Spleen (tissue), 11 donors: ENCODE results near the gene ATG4A. TPM values are rescaled to one million over a fixed set of nuclear protein-coding genes. Genes with fewer than 3 reads are reported as not detected.

Source experiments
- DNase-seq: peaks from one replicate; pipeline ENCODE4 v3.0.0-alpha.2; 2020
- H3K27ac ChIP-seq, 8 donors: fragments of 200-600 bp; sonication (generic) in 7 of 8; 1 replicate in 4 of 8; 2 replicates in 4 of 8; pipeline versions ENCODE4 v1.5.0 to v1.8.0; 2016 to 2021; ENCODE audit warnings: inconsistent platforms in 4 of 8, mild to moderate bottlenecking in 4 of 8, moderate library complexity in 1 of 8
- H3K27me3 ChIP-seq, 7 donors: fragments of 200-600 bp; sonication (generic) in 6 of 7; replicated peaks in 1 of 7; 1 replicate in 4 of 7; 2 replicates in 3 of 7; pipeline versions ENCODE4 v1.5.0 to v1.8.0; 2016 to 2021; ENCODE audit warnings: inconsistent platforms in 3 of 7, mild to moderate bottlenecking in 1 of 7
- H3K36me3 ChIP-seq, 6 donors: fragments of 200-600 bp; sonication (generic) in 5 of 6; 1 replicate in 4 of 6; 2 replicates in 2 of 6; pipeline versions ENCODE4 v1.5.0 to v1.8.0; 2016 to 2021; ENCODE audit warnings: inconsistent platforms in 2 of 6
- H3K4me1 ChIP-seq, 6 donors: fragments of 200-600 bp; sonication (generic) in 5 of 6; 1 replicate in 3 of 6; 2 replicates in 3 of 6; pipeline versions ENCODE4 v1.5.0 to v1.8.0; 2016 to 2021; ENCODE audit warnings: inconsistent platforms in 3 of 6
- H3K4me3 ChIP-seq, 8 donors: fragments of 200-600 bp; sonication (generic) in 7 of 8; 1 replicate in 4 of 8; 2 replicates in 4 of 8; pipeline versions ENCODE4 v1.5.0 to v1.8.0; 2016 to 2021; ENCODE audit warnings: inconsistent platforms in 4 of 8, mild to moderate bottlenecking in 4 of 8, moderate library complexity in 2 of 8
- H3K9me3 ChIP-seq, 8 donors: fragments of 200-600 bp; sonication (generic) in 7 of 8; 1 replicate in 4 of 8; 2 replicates in 4 of 8; pipeline versions ENCODE4 v1.5.0 to v1.8.0; 2016 to 2021; ENCODE audit warnings: inconsistent platforms in 4 of 8
- POLR2A ChIP-seq, 3 donors: fragments of 450-650 bp; IDR thresholded peaks; one replicate each; pipeline ENCODE4 v1.5.1; 2017; ENCODE audit warnings: antibody characterized with exemption in 3 of 3, mild to moderate bottlenecking in 1 of 3
- POLR2AphosphoS5 ChIP-seq, 3 donors: sonication (generic); formaldehyde crosslinking; IDR thresholded peaks; one replicate each; pipeline ENCODE4 v1.5.1; 2017; ENCODE audit warnings: antibody characterized with exemption in 3 of 3
- WGBS, 5 donors: extraction: QIAGEN DNeasy Blood & Tissue Kit in 3 of 5; methylation state at CpG; one replicate each; pipeline versions ENCODE4 v1.1.5 to v1.1.7; 2013 to 2018; 5-methylcytosine and 5-hydroxymethylcytosine counted together
- intact Hi-C: fragments of 100-400 bp; cut with DNase I; formaldehyde crosslinking; loops from one replicate; pipeline ENCODE4 v1.15.0; 2023; ENCODE audit warnings: low total_unique reads
- polyA plus RNA-seq, 3 donors: library from polyadenylated mRNA; stranded (reverse); fragments of 200-250 nt; gene quantifications; one replicate each; pipeline ENCODE4 v1.2.1, GENCODE V29; 2013
- total RNA-seq, 7 donors: library from RNA; depleted of rRNA in 3 of 7; stranded (reverse); fragments of >200 nt in 3 of 7; fragmentation: NEBNext Ultra II Directional in 4 of 7; extraction: Animal tissue kit (Norgen Biotek cat#: 25700) in 4 of 7; gene quantifications; one replicate each; pipeline versions ENCODE4 v1.1.0 to v1.2.1, GENCODE V29; 2016 to 2021
- TF ChIP-seq, protein P1 (sequence below), 11 experiments: fragments of 200-600 bp in 7 of 11; fragments of 450-650 bp in 4 of 11; sonication (generic) in 4 of 11; IDR thresholded peaks in 8 of 11; conservative IDR thresholded peaks in 3 of 11; 1 replicate in 7 of 11; 2 replicates in 4 of 11; pipeline versions ENCODE4 v1.4.0 to v1.8.0; 2016 to 2021; ENCODE audit warnings: antibody characterized with exemption in 11 of 11, inconsistent platforms in 4 of 11, mild to moderate bottlenecking in 1 of 11
- donor health status: healthy with polysubstance abuse.
- donor health status: DM: no; HTN: no; CAD: no; lungs with moderate emphysema.
- donor health status: DM: no; HTN: no; CAD: no.
- donor health status: Bipolar disorder and iron deficiency.
- donor health status: healthy.
- donor health status: DM: no; HTN: no; CAD: no.
- donor health status: DM: yes; HTN: yes; CAD: no.

Gene ATG4A
- total and polyA plus RNA-seq, 10 donors, result 6.9 to 16.7 (median 11.1) TPM

DNA sequence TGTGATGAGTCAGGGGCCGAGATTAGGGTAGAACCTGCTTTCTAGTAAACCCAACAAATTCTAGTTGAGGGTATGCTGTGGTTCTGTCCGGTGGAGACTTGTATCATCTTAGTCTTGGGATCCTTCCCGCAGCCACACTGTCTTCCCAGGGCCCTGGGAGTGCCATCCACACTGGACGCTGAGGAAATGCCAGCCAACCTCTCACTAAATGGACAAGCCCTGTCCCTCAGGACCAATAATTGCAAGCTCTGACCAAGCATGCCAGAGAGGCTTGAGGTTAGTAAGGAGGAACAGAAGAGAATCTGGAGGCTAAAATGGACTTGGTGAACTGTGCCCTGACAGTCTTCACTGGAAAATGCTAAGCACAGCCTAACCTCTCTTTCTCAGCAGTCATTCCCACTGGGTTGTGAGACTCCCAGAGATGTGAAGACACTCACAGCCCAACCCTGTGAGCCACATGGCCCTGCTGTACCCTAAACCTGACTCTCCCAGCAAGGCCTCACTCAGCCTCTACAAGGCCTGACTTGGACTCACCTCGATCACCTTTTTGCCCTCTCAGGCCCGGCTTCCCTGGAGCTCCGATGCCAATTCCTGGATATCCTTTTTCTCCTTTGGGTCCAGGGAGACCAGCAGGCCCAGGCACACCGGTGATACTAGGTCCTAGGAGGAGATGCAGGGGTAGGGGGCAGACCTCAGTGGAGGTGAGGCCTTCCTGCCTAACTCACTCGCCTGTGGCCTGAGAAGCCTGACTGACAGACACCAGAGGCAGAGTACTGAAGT, 77.6 kb downstream of the ATG4A start:
- H3K9me3 ChIP-seq, result no peaks in the 10 kb centered on the region
- no peaks in the 10 kb centered on the region for H3K36me3 ChIP-seq
- WGBS, 5 donors, result 71 to 94% (median 86%) methylated on average over 6 to 9 of the region's 9 CpGs
- no peak overlapping the region for H3K4me3 ChIP-seq
- TF ChIP-seq, protein P1, sequence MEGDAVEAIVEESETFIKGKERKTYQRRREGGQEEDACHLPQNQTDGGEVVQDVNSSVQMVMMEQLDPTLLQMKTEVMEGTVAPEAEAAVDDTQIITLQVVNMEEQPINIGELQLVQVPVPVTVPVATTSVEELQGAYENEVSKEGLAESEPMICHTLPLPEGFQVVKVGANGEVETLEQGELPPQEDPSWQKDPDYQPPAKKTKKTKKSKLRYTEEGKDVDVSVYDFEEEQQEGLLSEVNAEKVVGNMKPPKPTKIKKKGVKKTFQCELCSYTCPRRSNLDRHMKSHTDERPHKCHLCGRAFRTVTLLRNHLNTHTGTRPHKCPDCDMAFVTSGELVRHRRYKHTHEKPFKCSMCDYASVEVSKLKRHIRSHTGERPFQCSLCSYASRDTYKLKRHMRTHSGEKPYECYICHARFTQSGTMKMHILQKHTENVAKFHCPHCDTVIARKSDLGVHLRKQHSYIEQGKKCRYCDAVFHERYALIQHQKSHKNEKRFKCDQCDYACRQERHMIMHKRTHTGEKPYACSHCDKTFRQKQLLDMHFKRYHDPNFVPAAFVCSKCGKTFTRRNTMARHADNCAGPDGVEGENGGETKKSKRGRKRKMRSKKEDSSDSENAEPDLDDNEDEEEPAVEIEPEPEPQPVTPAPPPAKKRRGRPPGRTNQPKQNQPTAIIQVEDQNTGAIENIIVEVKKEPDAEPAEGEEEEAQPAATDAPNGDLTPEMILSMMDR (IDR thresholded peaks at IDR 0.05 in 8 of 11, conservative IDR thresholded peaks at IDR 0.05 in 3 of 11), result no peak
- TF ChIP-seq POLR2AphosphoS5 (IDR thresholded peaks at IDR 0.05) (no peak), POLR2A (IDR thresholded peaks at IDR 0.05) (no peak)
- H3K27ac ChIP-seq, result no peak overlapping the region
- DNase-seq, result no peak
- H3K27me3 ChIP-seq, result no peaks in the 10 kb centered on the region
- intact Hi-C loops, result no loop called here
- no peaks in the 10 kb centered on the region for H3K4me1 ChIP-seq

DNA sequence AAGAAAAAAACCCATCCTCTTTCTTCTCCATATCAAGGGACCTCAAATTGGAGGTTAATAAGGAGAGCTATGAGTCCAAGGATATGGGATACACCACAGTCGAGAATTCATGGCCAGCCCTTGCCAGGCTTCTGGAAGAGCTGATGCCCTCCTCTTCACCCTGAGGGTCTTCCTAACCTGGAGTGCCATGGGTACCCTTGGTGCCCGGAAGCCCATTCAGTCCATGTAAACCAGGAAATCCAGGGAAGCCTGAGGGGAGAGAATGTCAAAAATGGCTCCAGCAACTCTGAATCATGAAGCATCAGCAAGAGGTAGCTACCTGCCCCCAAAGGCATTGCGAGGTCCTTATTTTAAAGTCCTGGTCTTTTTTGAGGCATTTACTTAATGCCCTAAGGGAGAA, 78.2 kb downstream of the ATG4A start:
- TF ChIP-seq POLR2AphosphoS5 (IDR thresholded peaks at IDR 0.05), result no peak
- no peak for TF ChIP-seq POLR2A (IDR thresholded peaks at IDR 0.05)
- TF ChIP-seq, protein P1 (IDR thresholded peaks at IDR 0.05 in 8 of 11, conservative IDR thresholded peaks at IDR 0.05 in 3 of 11), result no peak
- WGBS, 5 donors, result 79 to 100% (median 90%) methylated on average over 2 to 3 of the region's 3 CpGs
- intact Hi-C loops, result no loop called here

DNA sequence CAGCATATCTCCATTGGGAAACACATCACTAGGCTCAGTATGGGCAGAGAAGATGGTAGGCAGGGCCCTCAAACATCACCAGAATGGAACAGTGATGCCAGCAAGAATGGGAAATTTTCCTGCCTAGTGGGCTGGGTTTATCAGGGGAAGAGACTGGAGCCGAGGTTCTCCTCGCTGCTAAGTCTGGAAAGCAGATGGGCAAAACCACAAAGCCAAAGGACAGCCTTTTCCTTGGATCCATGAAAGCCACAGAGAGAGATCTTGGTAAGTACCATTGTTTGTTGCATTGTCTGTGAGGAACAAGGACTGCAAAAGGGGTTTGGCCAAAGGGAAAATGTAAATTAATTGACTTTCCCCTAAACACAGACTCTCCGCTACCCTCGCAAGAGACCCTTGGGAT, 80.1 kb downstream of the ATG4A start:
- Histone ChIP-seq H3K27ac (no peak overlapping the region), H3K4me3 (no peak overlapping the region), H3K36me3 (no peaks in the 10 kb centered on the region), H3K4me1 (no peaks in the 10 kb centered on the region), H3K9me3 (no peaks in the 10 kb centered on the region), H3K27me3 (no peaks in the 10 kb centered on the region)
- intact Hi-C loops, result no loop called here
- DNase-seq, result no peak
- TF ChIP-seq POLR2AphosphoS5 (IDR thresholded peaks at IDR 0.05), result no peak
- 88 to 97% (median 94%) methylated on average over 2 to 4 of the region's 4 CpGs for WGBS, 5 donors

More for the DNA sequence above, 78.2 kb downstream of the ATG4A start:
- H3K27ac ChIP-seq, result no peak overlapping the region
- no peak overlapping the region for H3K4me3 ChIP-seq
- H3K36me3 ChIP-seq, result no peaks in the 10 kb centered on the region
- H3K9me3 ChIP-seq, result no peaks in the 10 kb centered on the region
- no peaks in the 10 kb centered on the region for H3K4me1 ChIP-seq
- no peaks in the 10 kb centered on the region for H3K27me3 ChIP-seq
- no peak for DNase-seq

DNA sequence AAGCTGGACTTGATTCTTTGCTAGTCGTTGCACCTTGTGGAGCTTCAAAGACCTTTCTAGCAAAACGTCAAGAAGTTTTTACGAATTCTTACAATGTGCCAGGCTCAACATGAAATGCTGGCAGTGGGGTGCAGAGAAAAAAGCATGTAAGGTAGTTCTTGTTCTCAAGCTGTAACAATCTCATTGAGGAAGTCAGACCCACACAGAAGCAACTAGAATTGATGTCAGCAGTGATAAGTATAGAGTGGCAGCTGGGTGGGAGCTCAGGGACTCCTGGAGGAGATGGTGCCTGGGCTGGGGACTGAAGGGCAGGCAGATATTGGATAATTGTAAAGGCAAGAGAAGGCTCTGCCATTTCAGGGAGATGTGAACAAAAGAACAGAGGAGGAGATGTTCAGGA, 82.3 kb downstream of the ATG4A start:
- H3K4me3 ChIP-seq, result no peak overlapping the region
- no peak for DNase-seq
- H3K9me3 ChIP-seq, result no peaks in the 10 kb centered on the region
- intact Hi-C loops, result no loop called here
- H3K4me1 ChIP-seq, result no peaks in the 10 kb centered on the region
- WGBS, 5 donors, result 32 to 51% (median 49%) methylated on average over 3 of the region's 3 CpGs
- H3K36me3 ChIP-seq, result no peaks in the 10 kb centered on the region
- no peak overlapping the region for H3K27ac ChIP-seq
- H3K27me3 ChIP-seq, result no peaks in the 10 kb centered on the region
- TF ChIP-seq POLR2AphosphoS5 (IDR thresholded peaks at IDR 0.05) (no peak), POLR2A (IDR thresholded peaks at IDR 0.05) (no peak)
- TF ChIP-seq, protein P1 (IDR thresholded peaks at IDR 0.05 in 8 of 11, conservative IDR thresholded peaks at IDR 0.05 in 3 of 11), result no peak
